HK-2 (cell line): Measurements from ENCODE around the gene GPR183.
"Not testable (repeated sequence)": the region's sequence is repeated elsewhere in the genome, so short reads cannot be mapped to it uniquely, and the experiment has no call there.

Experiments used
- DNase-seq: peaks from one replicate; pipeline ENCODE4 v3.0.0-alpha.2; 2018; ENCODE audit not compliant: unreplicated experiment

Gene GPR183

DNA sequence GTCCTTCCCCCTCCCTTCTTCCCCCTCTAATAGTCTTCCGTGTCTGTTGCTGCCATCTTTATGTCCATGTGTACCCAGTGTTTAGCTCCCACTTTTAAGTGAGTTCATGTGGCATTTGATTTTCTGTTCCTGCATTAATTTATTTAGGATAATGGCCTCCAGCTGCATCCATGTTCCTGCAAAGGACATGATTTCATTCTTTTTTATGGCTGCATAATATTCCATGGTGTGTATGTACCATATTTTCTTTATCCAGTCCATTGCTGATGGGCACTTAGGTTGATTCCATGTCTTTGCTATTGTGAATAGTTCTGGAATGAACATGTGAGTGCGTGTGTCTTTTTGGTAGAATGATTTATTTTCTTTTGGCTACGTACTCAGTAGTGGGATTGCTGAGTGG, 58.0 kb downstream of the GPR183 start:
- not testable (repeated sequence) for DNase-seq

DNA sequence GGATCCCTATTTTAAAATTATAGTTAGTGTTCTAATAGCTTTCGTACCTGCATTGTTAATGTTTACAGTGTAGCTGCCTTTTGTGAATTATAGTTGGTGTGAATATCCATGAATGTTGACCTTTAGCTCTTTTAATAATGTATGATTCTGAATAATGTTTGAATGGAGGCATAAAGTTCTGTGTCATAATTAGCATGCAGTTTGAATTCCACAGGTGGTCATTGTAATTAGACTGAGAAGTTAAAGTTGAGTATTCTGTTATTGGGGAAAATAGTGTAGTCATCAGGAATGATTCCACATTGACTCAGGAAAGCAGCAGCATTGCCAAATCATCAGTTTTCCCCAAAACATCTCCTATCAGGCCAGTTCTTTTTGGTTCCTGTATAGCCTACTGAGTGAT, 61.1 kb downstream of the GPR183 start:
- DNase-seq, result no peak
